ENCODE data around the gene PRRX1.

DNA sequence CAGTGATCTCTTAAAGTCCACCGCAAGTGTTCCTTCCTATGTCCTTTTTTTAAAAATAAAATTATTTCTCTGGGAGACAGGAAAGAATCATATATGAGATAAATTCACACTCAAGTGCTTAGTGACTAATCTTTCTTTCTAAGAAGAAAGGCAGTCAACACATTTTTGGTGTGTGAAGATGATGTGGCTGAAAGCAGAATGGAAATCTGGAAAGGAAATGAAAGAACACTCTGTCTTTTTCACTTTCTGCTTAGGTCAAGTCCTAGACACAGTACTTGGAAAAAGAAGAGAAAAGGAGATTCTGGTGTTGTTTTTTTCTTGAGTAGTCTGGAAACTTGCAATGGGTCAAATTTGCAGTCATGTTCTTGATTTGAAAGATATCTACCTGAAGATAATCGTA lies 45.5 kb upstream of the PRRX1 start:
- TF ChIP-seq, protein P1, sequence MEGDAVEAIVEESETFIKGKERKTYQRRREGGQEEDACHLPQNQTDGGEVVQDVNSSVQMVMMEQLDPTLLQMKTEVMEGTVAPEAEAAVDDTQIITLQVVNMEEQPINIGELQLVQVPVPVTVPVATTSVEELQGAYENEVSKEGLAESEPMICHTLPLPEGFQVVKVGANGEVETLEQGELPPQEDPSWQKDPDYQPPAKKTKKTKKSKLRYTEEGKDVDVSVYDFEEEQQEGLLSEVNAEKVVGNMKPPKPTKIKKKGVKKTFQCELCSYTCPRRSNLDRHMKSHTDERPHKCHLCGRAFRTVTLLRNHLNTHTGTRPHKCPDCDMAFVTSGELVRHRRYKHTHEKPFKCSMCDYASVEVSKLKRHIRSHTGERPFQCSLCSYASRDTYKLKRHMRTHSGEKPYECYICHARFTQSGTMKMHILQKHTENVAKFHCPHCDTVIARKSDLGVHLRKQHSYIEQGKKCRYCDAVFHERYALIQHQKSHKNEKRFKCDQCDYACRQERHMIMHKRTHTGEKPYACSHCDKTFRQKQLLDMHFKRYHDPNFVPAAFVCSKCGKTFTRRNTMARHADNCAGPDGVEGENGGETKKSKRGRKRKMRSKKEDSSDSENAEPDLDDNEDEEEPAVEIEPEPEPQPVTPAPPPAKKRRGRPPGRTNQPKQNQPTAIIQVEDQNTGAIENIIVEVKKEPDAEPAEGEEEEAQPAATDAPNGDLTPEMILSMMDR (conservative IDR thresholded peaks at IDR 0.05; ENCODE audit: low read depth, low read length): no peak
- TF ChIP-seq EZH2 (IDR thresholded peaks at IDR 0.05; ENCODE audit: borderline replicate concordance, low read depth, low read length, poor library complexity, severe bottlenecking): no peak
